Stimulated activated CD4-positive, alpha-beta T cell treated with anti-CD3 and anti-CD28 coated beads, Interleukin-15, amount 100 ng/mL, for 1 hour (primary cell): ENCODE data around the gene FAM118B.

Experiments used
- DNase-seq, 2 donors: peaks; one replicate each; pipeline ENCODE4 v3.0.0-alpha.2; 2020; ENCODE audit warnings: low read depth in 1 of 2, low spot score in 1 of 2

The FAM118B gene

GRCh38 chr11:126211236-126212088 is at the start of gene FAM118B, which contains the start of gene RPUSD4:
Gene FAM118B (plus strand): TSS chr11:126211782. CDS start chr11:126235002, 23,220 bp downstream.
Gene RPUSD4 (minus strand): TSS chr11:126211650. CDS start chr11:126211638, 12 bp downstream.
- DNase-seq, result peak; percentile 98 to 99

- no peak for DNase-seq
These were observed 49.1 kb upstream of the FAM118B start for GRCh38 chr11:126162306-126163030.

DNA sequence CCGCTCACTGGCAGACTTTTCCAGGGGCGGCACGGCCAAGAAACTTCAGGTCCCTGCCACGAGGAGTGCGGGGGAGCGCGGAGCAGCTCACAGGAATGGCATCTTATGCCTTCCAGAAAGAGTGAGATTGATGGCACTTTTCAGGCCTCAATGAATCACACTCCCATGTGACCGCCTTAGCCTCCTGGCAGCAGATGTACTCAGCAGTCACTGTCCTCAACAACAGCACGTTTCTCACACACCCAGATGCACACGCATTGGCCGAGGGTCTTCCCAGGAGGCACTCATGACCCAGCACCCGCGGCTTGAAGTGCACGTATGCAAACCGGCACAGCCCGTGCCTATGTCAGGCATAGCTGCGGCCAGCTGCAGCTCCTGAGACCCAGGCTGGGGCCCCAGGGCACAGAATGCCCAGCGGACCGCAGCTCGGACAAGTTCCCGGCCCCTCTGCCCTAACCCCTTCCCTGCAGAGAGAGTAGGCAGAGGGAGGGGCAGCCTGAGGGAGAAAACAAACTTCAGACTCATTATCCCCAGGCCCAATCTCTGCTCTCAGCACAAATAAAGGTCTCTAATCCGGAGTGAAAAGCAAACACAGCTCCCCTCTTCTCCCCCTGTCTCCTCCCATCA is 48.4 kb upstream of the FAM118B start:
- no peak for DNase-seq

GRCh38 chr11:126163779-126164178 is 47.8 kb upstream of the FAM118B start:
- no peak for DNase-seq

DNA sequence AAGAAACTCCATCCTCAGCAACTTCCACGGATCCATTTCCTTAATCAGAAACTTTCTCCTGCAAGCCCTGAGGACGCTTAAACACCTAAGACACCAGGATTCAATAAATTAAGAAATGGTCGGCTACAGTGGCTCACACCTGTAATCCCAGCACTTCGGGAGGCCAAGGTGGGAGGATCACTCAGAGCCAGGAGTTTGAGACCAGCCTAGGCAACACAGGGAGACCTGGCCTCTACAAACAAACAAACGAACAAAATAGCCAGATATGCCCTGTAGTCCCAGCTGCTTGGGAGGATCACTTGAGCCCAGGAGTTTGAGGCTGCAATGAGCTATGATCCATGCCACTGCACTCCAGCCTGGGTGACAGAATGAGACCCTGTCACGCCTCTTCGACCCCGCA is 46.8 kb upstream of the FAM118B start:
- no peak for DNase-seq

DNA sequence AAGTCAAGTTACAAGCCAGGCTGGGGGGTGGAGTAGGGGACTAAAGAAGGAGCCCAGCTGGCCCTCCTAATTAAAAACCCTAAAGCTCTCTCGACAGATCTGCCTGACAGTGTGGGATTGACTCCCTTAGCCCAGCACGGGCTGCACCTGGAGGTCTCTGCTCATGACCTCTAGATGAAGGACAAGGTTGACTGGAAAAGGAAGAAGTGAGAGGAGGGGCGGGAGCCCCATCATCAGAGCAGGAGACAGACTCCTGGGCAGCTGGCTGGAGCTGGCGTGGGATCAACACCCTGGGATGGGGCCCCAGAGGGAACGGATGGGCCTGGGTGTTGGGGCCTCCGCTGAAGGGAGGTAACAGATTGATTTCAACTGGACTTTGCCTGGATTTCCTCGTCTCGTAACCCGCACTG is 46.3 kb upstream of the FAM118B start:
- no peak for DNase-seq

- DNase-seq, result no peak
These were observed 45.8 kb upstream of the FAM118B start for GRCh38 chr11:126165757-126166156.

GRCh38 chr11:126166413-126166812 is 45.2 kb upstream of the FAM118B start:
- DNase-seq, result no peak

GRCh38 chr11:126167488-126167887 is 44.1 kb upstream of the FAM118B start:
- DNase-seq, result no peak

- DNase-seq, result no peak
These were observed 42.3 kb upstream of the FAM118B start for GRCh38 chr11:126169291-126169690.

- no peak for DNase-seq
These were observed 39.0 kb upstream of the FAM118B start for GRCh38 chr11:126172596-126173038.

DNA sequence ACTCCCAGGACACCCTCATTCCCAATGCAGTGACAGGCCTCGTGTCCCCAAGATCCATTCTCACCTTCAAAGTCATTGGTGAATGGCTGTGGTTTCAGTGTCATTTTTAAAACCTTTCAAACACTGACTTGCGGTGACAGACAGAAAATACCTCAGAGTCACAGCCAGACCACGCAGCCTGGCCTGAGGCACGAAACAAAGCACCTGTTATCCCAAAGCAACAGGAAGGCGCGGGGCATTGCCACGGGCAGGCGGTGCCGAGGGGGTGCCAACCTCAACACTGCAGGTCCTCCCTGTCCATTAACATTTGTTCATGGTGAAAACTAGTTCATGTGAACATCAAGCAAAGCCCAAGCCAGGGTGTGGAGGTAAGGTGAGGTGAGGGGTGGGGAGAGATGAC is 38.3 kb upstream of the FAM118B start:
- no peak for DNase-seq

- no peak for DNase-seq
These were observed 36.8 kb upstream of the FAM118B start for GRCh38 chr11:126174816-126175215.

DNA sequence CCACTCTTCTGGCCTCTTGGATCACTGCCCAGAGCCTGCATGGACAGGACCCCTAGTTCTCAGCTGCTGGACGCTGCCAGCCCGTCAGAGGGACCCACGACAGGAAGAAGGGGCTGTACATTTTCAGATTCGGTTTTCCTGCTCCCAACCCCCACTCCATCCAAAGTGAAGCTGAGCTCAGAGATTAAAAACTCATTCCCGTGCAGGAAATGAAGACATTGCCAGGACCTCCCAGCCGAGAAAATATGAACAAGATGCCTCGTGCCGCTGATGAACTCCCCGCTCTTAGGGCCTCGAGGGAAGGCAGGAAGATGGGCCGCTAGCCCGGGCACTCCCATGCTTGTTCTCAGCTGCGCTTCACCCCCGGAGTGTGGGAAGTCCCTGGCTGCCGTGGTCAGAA is 36.2 kb upstream of the FAM118B start:
- no peak for DNase-seq

DNA sequence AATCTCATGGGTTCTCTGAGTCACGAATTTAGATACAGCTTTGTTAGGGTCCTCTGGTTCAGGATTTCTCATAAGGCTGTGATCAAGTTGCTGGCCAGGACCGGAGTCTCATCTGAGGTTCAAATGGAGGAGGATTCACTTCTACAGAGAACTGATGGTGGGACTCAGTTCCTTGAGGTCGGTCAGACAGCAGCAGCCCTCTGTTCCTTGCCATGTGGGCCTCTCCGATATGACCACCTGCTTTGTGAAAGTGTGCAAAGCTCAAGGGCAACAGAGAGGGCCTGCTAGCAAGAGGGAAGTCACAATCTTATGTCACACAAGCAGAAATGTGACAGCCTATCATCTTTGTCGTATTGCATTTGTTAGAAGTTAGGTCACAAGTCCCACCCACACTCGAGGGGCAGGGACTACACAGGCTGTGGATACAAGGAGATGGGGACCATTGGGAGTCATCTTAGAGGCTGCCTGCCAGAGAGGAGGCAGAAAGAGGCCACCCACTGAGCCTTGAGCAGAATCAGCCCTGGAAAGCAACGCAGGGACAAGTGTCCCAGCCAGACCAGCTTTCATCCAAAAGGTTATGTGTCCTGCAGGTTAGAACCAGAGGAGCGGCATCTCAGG is 34.6 kb upstream of the FAM118B start:
- no peak for DNase-seq

- DNase-seq, result no peak
These were observed 29.4 kb upstream of the FAM118B start for GRCh38 chr11:126181939-126182730.

DNA sequence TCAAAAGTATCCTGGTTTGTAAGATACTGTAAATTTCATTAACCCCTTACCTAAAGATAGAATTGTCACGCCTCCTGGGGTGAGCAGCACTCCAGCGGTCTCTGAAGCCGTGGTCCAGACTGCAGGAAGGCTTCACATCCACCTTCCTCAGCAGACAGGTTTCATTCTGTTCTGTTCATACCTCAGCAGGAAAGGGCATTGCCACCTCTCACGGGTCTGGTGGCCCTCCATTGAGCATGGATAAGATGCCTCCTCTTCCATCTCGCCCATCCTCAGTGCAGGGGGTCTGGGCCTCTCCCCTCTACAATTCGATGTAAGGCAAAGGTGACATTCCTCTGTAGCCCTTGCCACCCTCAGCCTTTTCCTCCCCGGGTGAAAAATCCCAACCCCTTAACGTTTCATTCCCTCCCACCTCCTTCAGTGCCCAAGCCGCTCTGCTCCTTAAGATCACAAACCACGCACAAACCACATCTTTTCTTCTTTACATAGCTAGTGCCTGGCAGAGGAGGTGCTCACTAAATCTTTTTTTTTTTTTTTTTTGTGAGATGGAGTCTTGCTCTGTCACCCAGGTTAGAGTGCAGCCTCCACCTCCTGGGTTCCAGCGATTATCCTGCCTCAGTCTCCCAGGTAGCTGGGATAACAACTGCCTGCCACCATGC is 28.7 kb upstream of the FAM118B start:
- DNase-seq, result no peak

DNA sequence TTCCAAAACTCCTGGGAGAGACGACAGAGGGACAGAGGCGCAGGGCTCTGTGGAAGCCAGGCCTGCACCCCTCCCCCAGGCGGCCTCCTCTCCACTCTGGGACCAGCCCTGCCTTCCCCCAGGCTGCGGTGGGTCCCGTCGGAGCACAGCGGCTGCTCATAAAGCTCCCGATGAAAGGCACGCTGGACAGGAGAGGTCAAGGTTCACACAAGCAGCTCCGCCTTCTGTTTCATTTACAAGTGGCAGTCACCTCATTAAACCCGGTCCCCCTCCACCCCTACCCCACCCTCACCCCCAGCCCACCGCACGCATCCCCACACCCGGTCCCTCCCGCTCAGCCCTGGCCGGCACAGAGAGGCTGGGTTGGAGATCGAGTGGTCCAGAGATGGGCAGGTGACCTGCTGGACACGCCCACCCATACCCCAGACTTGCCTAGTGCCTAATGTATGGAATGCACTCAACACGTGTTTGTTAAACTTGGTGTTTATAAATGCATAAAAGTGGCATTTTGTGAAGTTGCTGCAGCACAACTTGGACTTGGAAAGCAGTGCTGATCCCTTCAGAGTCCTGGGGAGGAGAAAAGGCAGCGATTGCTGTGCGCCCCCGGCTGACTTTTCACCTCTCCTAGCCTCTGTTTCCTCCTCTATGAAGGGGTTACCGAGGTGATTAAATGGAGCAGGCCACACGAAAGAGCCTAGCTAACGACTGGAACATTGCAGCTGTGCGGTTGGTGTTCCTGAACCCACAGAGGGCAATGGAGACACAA is 26.1 kb upstream of the FAM118B start:
- DNase-seq, result no peak

GRCh38 chr11:126186025-126186698 is 25.4 kb upstream of the FAM118B start:
- DNase-seq, result no peak
